GM18499 (cell line): Measurements from ENCODE around the gene SNX10.
"Not testable (repeated sequence)": the region's sequence is repeated elsewhere in the genome, so short reads cannot be mapped to it uniquely, and the experiment has no call there.

Source experiments
- ATAC-seq: cut with Tn5 transposase; IDR thresholded peaks from one replicate; pipeline ENCODE4 v1.9.1; 2021; ENCODE audit warnings: moderate number of reproducible peaks; ENCODE audit not compliant: insufficient read depth, unreplicated experiment

Gene SNX10, protein sequence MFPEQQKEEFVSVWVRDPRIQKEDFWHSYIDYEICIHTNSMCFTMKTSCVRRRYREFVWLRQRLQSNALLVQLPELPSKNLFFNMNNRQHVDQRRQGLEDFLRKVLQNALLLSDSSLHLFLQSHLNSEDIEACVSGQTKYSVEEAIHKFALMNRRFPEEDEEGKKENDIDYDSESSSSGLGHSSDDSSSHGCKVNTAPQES

DNA sequence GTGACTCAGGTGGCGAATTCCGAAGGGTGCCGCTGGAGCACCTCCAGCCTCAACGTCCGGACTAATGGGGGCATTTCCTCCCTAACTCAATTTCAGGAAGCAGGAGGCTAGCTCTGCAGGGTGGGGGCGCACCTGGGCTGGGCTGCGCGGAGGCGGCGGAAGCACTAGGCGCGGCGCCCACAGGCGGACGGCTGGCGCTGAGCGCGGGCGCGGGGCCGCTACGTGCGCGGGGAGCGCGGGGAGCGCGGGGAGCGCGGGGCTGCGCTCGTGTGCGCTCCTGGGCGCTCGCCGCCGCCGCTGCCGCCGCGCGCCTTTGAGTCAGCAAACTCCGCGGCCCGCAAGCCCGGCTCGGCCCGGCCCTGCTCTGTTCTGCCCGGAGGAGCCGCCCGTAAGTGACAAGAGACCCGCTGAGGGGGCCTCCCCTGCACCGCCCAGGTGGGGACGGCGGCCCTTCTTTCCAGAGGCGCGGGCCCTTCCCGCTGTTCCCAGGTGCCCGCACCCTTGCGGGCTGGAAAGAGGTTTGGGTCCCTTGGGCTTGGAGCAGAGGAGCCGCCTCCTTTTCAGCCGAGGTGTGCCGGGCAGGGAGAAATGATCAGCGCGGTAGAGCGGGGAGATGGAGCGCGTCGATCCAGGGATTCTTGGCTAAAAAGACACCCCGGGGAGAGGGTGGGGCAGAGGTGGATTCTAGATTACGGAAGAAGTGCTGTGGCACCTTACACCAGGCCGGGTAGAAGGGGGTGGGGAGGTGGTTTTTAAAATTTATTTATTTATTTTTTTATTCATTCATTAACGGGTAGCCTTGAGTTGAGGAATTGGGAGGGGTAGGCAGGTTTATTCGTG lies at the start of gene SNX10:
TSS of gene SNX10 (plus strand) at position 164 of the 840 bp plus-strand sequence. CDS start 54,581 bp downstream, outside the sequence.
- no peak for ATAC-seq

- no peak for ATAC-seq
These were observed 46.5 kb upstream of the SNX10 start for GRCh38 chr7:26245150-26245549.

- ATAC-seq = no peak
These were observed 41.4 kb upstream of the SNX10 start for GRCh38 chr7:26250239-26250638.

GRCh38 chr7:26261866-26262265 lies 29.8 kb upstream of the SNX10 start:
- ATAC-seq = not testable (repeated sequence)

DNA sequence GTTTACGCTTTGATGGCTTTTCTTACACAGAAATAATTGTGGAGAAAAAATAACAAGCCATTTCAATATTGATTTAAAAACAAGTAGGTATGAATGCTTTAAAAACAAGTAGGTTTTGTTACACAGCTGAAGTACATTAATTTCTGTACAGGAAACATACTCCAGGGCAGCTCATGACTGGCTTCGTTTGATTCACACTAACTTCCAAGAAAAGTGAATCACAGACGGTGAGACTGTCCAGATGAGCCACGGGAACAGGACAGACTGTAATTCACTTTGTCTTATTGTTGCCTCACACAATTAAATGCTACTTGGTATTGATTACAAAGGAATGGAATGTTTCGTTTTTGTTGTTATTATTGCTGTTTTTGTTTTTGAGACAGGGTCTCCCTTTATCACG lies 26.6 kb upstream of the SNX10 start:
- no peak for ATAC-seq

GRCh38 chr7:26265499-26266075 lies 26.1 kb upstream of the SNX10 start:
- no peak for ATAC-seq

- no peak for ATAC-seq
These were observed 24.0 kb upstream of the SNX10 start for GRCh38 chr7:26267601-26268166.

GRCh38 chr7:26275213-26275612 lies 16.4 kb upstream of the SNX10 start:
- no peak for ATAC-seq

GRCh38 chr7:26278770-26279169 lies 12.9 kb upstream of the SNX10 start:
- ATAC-seq = no peak

GRCh38 chr7:26279405-26279804 lies 12.3 kb upstream of the SNX10 start:
- no peak for ATAC-seq

- ATAC-seq = no peak
These were observed 11.6 kb upstream of the SNX10 start for GRCh38 chr7:26280097-26280496.

- no peak for ATAC-seq
These were observed 10.9 kb upstream of the SNX10 start for GRCh38 chr7:26280723-26281122.

GRCh38 chr7:26284477-26284876 lies 7.2 kb upstream of the SNX10 start:
- no peak for ATAC-seq

- ATAC-seq = no peak
These were observed 6.5 kb upstream of the SNX10 start for GRCh38 chr7:26284995-26285632.

DNA sequence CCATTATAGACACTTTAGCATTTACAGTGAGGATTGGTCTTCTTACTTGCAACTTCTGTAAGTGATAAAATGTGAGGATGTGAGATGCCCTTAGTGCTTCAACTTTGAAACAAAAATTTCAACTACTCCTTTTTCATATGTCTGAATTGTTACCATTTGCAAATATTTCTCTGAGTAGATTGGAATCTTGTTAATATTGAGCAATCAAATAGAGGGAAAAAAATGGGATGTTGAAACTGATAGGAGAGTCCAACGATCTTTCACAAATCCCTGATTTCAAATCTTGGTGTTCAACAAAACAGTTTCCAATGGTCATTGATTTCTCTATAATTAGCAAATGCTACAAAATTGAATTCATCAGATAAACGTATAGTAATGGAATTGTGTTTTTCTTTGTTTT lies 5.5 kb upstream of the SNX10 start:
- no peak for ATAC-seq

DNA sequence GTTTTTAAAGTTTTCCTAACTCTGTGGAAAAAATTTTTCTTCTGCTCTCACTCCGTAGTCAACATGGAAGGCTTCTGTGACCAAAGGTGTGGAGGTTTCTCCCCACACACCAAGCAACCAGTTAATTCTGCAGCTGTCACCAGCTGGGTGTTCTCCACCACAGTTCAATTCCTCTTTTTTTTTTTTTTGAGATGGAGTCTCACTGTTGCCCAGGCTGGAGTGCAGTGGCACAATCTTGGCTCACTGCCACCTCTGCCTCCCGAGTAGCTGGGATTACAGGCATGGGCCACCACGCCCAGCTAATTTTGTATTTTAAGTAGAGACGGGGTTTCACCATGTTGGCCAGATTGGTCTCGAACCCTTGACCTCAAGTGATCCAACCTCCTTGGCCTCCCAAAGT lies 3.5 kb upstream of the SNX10 start:
- not testable (repeated sequence) for ATAC-seq

DNA sequence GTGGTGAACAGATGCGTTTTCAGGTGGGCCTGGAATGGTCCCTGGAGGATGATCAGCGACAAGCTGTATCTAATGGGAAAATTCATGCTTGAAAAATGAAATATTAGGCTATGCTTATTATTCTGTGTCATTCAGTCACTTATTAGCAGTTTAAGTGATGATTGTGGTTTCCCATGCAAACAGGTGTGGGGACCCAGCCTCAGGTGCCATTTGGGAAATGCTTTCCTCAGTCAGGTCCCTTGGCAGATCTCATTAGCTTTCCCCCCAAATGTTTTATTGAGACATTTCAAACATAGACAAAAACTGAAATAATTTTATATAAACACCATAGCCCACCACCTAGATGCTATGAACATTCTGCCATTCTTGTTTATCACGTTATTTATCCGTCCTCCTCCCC lies 411 bp upstream of the SNX10 start:
- no peak for ATAC-seq

DNA sequence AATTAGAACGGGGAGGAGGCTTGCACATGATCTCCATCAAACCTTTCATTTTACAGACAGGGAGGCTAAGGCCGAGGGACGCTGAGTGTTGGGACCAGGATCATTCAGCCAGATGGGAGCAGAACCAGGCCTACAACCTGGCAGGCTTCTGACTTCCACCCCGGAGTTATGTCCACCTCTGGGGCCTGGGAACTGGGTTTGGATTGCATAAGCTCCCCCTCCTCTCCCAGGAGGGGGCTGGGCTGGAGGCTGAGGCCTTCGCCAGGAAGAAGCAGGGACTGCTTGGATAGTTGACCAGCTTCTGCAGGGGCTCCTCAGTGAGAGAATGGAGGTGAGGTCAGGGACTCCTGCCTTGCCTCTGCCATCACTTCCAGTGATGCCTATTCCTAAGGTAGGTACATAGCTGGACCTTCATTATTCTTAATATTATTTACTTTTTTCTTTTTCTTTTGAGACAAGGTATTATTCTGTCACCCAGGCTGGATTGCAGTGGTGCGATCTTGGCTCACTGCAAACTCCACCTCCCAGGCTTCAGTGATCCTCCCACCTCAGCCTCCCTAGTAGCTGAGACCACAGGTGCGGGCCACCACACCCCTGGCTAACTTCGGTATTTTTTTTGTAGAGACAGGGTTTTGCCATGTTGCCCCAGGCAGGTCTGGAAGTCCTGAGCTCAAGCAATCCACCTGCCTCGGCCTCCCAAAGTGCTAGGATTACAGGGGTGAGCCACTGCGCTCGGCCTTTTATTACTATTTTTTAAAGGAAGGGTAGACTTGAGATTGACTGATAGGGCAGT lies 1.3 kb downstream of the SNX10 start:
- ATAC-seq = no peak

- ATAC-seq = no peak
These were observed 2.1 kb downstream of the SNX10 start for GRCh38 chr7:26293569-26294308.
